ENCODE results near the gene CORT.

CORT gene

GRCh38 chr1:10431070-10431730 lies 18.6 kb upstream of the CORT start:
- DNase-seq (ENCODE audit: low spot score) = no peak

GRCh38 chr1:10432910-10433700 lies 16.7 kb upstream of the CORT start:
- peaks cover 8 to 10% of the 10 kb centered on the region in 2 donors for H3K4me1 ChIP-seq (ENCODE audit: control insufficient read depth in 2 of 2, insufficient read depth in 1 of 2, low read depth in 1 of 2, low read length in 2 of 2)
- H3K14ac ChIP-seq (ENCODE audit: low read length) = no peak overlapping the region
- no peak overlapping the region for H4K8ac ChIP-seq (ENCODE audit: low read depth, low read length)
- no peak overlapping the region for H3K4ac ChIP-seq (ENCODE audit: low read length)
- H3K18ac ChIP-seq (ENCODE audit: low read length) = no peak overlapping the region
- no peak overlapping the region for H2BK15ac ChIP-seq (ENCODE audit: low read length)
- H3K27ac ChIP-seq (replicated peaks; ENCODE audit: low read length) = no peak overlapping the region
- H3K9me3 ChIP-seq (replicated peaks in 1 of 2; ENCODE audit: control insufficient read depth in 2 of 2, insufficient read depth in 1 of 2, low read depth in 1 of 2, low read length in 2 of 2) = no peaks in the 10 kb centered on the region
- H3K4me3 ChIP-seq (ENCODE audit: low read length in 2 of 2) = peak overlapping the region in 1 of 2 donors; percentile 16
- H2AFZ ChIP-seq (ENCODE audit: low read length) = no peak overlapping the region
- no peaks in the 10 kb centered on the region for H3K27me3 ChIP-seq (ENCODE audit: control insufficient read depth in 3 of 3, insufficient read depth in 3 of 3, low read depth in 1 of 3, low read length in 3 of 3)
- no peak overlapping the region for H2AK5ac ChIP-seq (ENCODE audit: low read depth, low read length)
- no peak overlapping the region for H2BK120ac ChIP-seq (ENCODE audit: low read depth, low read length)
- peaks cover 11% of the 10 kb centered on the region for H3K79me1 ChIP-seq (ENCODE audit: low read depth, low read length)
- no peak overlapping the region for H4K91ac ChIP-seq (ENCODE audit: low read depth, low read length, poor library complexity)
- no peak overlapping the region for H3K9ac ChIP-seq (ENCODE audit: low read depth, low read length, poor library complexity)
- H3K23ac ChIP-seq (ENCODE audit: low read depth, low read length, poor library complexity) = no peak overlapping the region
- no peak overlapping the region for H2BK12ac ChIP-seq (ENCODE audit: low read length)
- no CpG with 5 or more reads among the region's 14 CpGs for WGBS, 2 donors (ENCODE audit: extremely low coverage in 2 of 2, insufficient read length in 2 of 2, insufficient replicate concordance in 1 of 2)
- DNase-seq (ENCODE audit: low spot score) = no peak
- H3K36me3 ChIP-seq (replicated peaks in 1 of 2; ENCODE audit: control insufficient read depth in 2 of 2, insufficient read depth in 2 of 2, low read length in 2 of 2) = peaks cover 3 to 26% of the 10 kb centered on the region in 2 donors
- no peak overlapping the region for H3K4me2 ChIP-seq (ENCODE audit: insufficient read depth, low read length, poor library complexity, severe bottlenecking)
- H2BK5ac ChIP-seq (ENCODE audit: low read length) = no peak overlapping the region

More at GRCh38 chr1:10431070-10431730, 18.6 kb upstream of the CORT start:
- H3K9me3 ChIP-seq (replicated peaks in 1 of 2; ENCODE audit: control insufficient read depth in 2 of 2, insufficient read depth in 1 of 2, low read depth in 1 of 2, low read length in 2 of 2) = no peaks in the 10 kb centered on the region
- H2AK5ac ChIP-seq (ENCODE audit: low read depth, low read length) = peak overlapping the region; percentile 43
- WGBS, 2 donors (ENCODE audit: extremely low coverage in 2 of 2, insufficient read length in 2 of 2, insufficient replicate concordance in 1 of 2) = no CpG with 5 or more reads among the region's 30 CpGs
- peak overlapping the region; percentile 96 for H3K18ac ChIP-seq (ENCODE audit: low read length)
- H2AFZ ChIP-seq (ENCODE audit: low read length) = peak overlapping the region; percentile 97
- H3K27me3 ChIP-seq (ENCODE audit: control insufficient read depth in 3 of 3, insufficient read depth in 3 of 3, low read depth in 1 of 3, low read length in 3 of 3) = no peaks in the 10 kb centered on the region
- H3K4ac ChIP-seq (ENCODE audit: low read length) = no peak overlapping the region
- H2BK5ac ChIP-seq (ENCODE audit: low read length) = no peak overlapping the region
- H3K4me3 ChIP-seq (ENCODE audit: low read length in 2 of 2) = peak overlapping the region; percentile 82 to 93
- H4K91ac ChIP-seq (ENCODE audit: low read depth, low read length, poor library complexity) = no peak overlapping the region
- H3K36me3 ChIP-seq (replicated peaks in 1 of 2; ENCODE audit: control insufficient read depth in 2 of 2, insufficient read depth in 2 of 2, low read length in 2 of 2) = peaks cover 3 to 26% of the 10 kb centered on the region in 2 donors
- peak overlapping the region; percentile 61 for H2BK15ac ChIP-seq (ENCODE audit: low read length)
- no peak overlapping the region for H4K8ac ChIP-seq (ENCODE audit: low read depth, low read length)
- no peak overlapping the region for H3K14ac ChIP-seq (ENCODE audit: low read length)
- no peak overlapping the region for H2BK12ac ChIP-seq (ENCODE audit: low read length)
- peak overlapping the region; percentile 97 for H3K9ac ChIP-seq (ENCODE audit: low read depth, low read length, poor library complexity)
- H3K4me2 ChIP-seq (ENCODE audit: insufficient read depth, low read length, poor library complexity, severe bottlenecking) = peak overlapping the region; percentile 88
- H3K79me1 ChIP-seq (ENCODE audit: low read depth, low read length) = peaks cover 11% of the 10 kb centered on the region
- peak overlapping the region; percentile 50 for H3K23ac ChIP-seq (ENCODE audit: low read depth, low read length, poor library complexity)
- no peak overlapping the region for H2BK120ac ChIP-seq (ENCODE audit: low read depth, low read length)
- peaks cover 8 to 10% of the 10 kb centered on the region in 2 donors for H3K4me1 ChIP-seq (ENCODE audit: control insufficient read depth in 2 of 2, insufficient read depth in 1 of 2, low read depth in 1 of 2, low read length in 2 of 2)
- H3K27ac ChIP-seq (replicated peaks; ENCODE audit: low read length) = no peak overlapping the region

DNA sequence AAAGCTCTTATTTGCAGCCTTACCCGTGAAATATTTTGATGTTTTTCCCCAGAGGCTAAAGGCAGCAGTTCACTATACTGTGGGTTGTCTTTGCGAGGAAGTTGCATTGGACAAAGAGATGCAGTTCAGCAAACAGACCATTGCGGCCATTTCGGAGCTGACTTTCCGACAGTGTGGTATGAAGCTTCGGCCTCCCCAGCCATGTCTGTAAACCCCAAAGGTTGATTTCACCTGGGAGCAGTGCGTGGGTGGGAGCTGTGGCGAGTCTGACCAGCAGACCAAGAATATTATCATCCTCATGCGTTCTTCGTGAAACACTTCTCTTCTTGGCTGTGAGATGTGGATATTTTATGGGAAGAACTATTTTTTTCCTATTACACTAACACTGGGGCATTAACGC lies 16.0 kb upstream of the CORT start:
- Histone ChIP-seq H2AK5ac (ENCODE audit: low read depth, low read length) (no peak overlapping the region), H3K79me1 (ENCODE audit: low read depth, low read length) (peaks cover 12% of the 10 kb centered on the region), H3K18ac (ENCODE audit: low read length) (no peak overlapping the region), H3K4me2 (ENCODE audit: insufficient read depth, low read length, poor library complexity, severe bottlenecking) (no peak overlapping the region), H3K36me3 (replicated peaks in 1 of 2; ENCODE audit: control insufficient read depth in 2 of 2, insufficient read depth in 2 of 2, low read length in 2 of 2) (peaks cover 3 to 26% of the 10 kb centered on the region in 2 donors), H3K4ac (ENCODE audit: low read length) (no peak overlapping the region), H3K14ac (ENCODE audit: low read length) (no peak overlapping the region), H3K4me3 (ENCODE audit: low read length in 2 of 2) (no peak overlapping the region), H2BK5ac (ENCODE audit: low read length) (no peak overlapping the region), H3K27me3 (ENCODE audit: control insufficient read depth in 3 of 3, insufficient read depth in 3 of 3, low read depth in 1 of 3, low read length in 3 of 3) (no peaks in the 10 kb centered on the region), H3K4me1 (ENCODE audit: control insufficient read depth in 2 of 2, insufficient read depth in 1 of 2, low read depth in 1 of 2, low read length in 2 of 2) (peaks cover 8 to 10% of the 10 kb centered on the region in 2 donors), H2BK15ac (ENCODE audit: low read length) (no peak overlapping the region), H2AFZ (ENCODE audit: low read length) (no peak overlapping the region), H2BK120ac (ENCODE audit: low read depth, low read length) (no peak overlapping the region), H4K91ac (ENCODE audit: low read depth, low read length, poor library complexity) (no peak overlapping the region), H3K9me3 (replicated peaks in 1 of 2; ENCODE audit: control insufficient read depth in 2 of 2, insufficient read depth in 1 of 2, low read depth in 1 of 2, low read length in 2 of 2) (no peaks in the 10 kb centered on the region), H4K8ac (ENCODE audit: low read depth, low read length) (no peak overlapping the region), H3K23ac (ENCODE audit: low read depth, low read length, poor library complexity) (no peak overlapping the region), H3K27ac (replicated peaks; ENCODE audit: low read length) (no peak overlapping the region), H2BK12ac (ENCODE audit: low read length) (no peak overlapping the region), H3K9ac (ENCODE audit: low read depth, low read length, poor library complexity) (no peak overlapping the region)
- no CpG with 5 or more reads among the region's 11 CpGs for WGBS, 2 donors (ENCODE audit: extremely low coverage in 2 of 2, insufficient read length in 2 of 2, insufficient replicate concordance in 1 of 2)
- DNase-seq (ENCODE audit: low spot score) = no peak

DNA sequence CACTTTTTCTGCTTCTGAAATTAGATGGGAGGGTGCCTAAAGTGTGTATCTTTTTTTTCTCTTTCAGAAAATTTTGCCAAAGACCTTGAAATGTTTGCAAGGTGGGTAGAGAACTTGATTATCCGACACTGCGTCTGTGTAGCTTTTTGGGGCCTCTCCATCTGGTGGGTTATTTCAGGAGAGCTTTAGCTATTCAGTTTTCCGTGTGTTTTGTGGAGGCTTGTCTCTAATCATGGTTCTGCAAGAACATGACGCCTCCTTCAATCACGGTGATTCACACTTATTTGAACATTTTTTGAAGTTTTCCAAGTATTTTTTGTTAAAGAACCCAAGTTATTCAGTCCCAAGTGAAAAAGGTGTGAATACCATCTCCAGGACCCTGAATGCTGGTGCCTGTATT lies 15.2 kb upstream of the CORT start:
- Histone ChIP-seq H4K8ac (ENCODE audit: low read depth, low read length) (no peak overlapping the region), H3K23ac (ENCODE audit: low read depth, low read length, poor library complexity) (no peak overlapping the region), H3K79me1 (ENCODE audit: low read depth, low read length) (peaks cover 12% of the 10 kb centered on the region), H3K14ac (ENCODE audit: low read length) (no peak overlapping the region), H2AFZ (ENCODE audit: low read length) (no peak overlapping the region), H3K9ac (ENCODE audit: low read depth, low read length, poor library complexity) (no peak overlapping the region), H2AK5ac (ENCODE audit: low read depth, low read length) (no peak overlapping the region), H3K36me3 (replicated peaks in 1 of 2; ENCODE audit: control insufficient read depth in 2 of 2, insufficient read depth in 2 of 2, low read length in 2 of 2) (peaks cover 3 to 26% of the 10 kb centered on the region in 2 donors), H3K4me1 (ENCODE audit: control insufficient read depth in 2 of 2, insufficient read depth in 1 of 2, low read depth in 1 of 2, low read length in 2 of 2) (peaks cover 8 to 10% of the 10 kb centered on the region in 2 donors), H3K4me3 (ENCODE audit: low read length in 2 of 2) (no peak overlapping the region), H2BK15ac (ENCODE audit: low read length) (no peak overlapping the region), H3K27ac (replicated peaks; ENCODE audit: low read length) (no peak overlapping the region), H2BK120ac (ENCODE audit: low read depth, low read length) (no peak overlapping the region), H3K27me3 (ENCODE audit: control insufficient read depth in 3 of 3, insufficient read depth in 3 of 3, low read depth in 1 of 3, low read length in 3 of 3) (no peaks in the 10 kb centered on the region), H4K91ac (ENCODE audit: low read depth, low read length, poor library complexity) (no peak overlapping the region), H3K18ac (ENCODE audit: low read length) (no peak overlapping the region), H3K4ac (ENCODE audit: low read length) (no peak overlapping the region), H2BK12ac (ENCODE audit: low read length) (no peak overlapping the region), H3K9me3 (replicated peaks in 1 of 2; ENCODE audit: control insufficient read depth in 2 of 2, insufficient read depth in 1 of 2, low read depth in 1 of 2, low read length in 2 of 2) (no peaks in the 10 kb centered on the region), H2BK5ac (ENCODE audit: low read length) (no peak overlapping the region), H3K4me2 (ENCODE audit: insufficient read depth, low read length, poor library complexity, severe bottlenecking) (no peak overlapping the region)
- DNase-seq (ENCODE audit: low spot score) = no peak
- WGBS, 2 donors (ENCODE audit: extremely low coverage in 2 of 2, insufficient read length in 2 of 2, insufficient replicate concordance in 1 of 2) = no CpG with 5 or more reads among the region's 5 CpGs

All from neuronal stem cell (in vitro differentiated cells).